HG03025 (cell line): ENCODE results near the gene JAKMIP1.
"Not testable (repeated sequence)": the region's sequence is repeated elsewhere in the genome, so short reads cannot be mapped to it uniquely, and the experiment has no call there.

Experiments used
- ATAC-seq: cut with Tn5 transposase; IDR thresholded peaks from one replicate; pipeline ENCODE4 v1.9.1; 2021; ENCODE audit warnings: mild to moderate bottlenecking, moderate library complexity; ENCODE audit not compliant: unreplicated experiment, low FRiP score

The JAKMIP1 gene

DNA sequence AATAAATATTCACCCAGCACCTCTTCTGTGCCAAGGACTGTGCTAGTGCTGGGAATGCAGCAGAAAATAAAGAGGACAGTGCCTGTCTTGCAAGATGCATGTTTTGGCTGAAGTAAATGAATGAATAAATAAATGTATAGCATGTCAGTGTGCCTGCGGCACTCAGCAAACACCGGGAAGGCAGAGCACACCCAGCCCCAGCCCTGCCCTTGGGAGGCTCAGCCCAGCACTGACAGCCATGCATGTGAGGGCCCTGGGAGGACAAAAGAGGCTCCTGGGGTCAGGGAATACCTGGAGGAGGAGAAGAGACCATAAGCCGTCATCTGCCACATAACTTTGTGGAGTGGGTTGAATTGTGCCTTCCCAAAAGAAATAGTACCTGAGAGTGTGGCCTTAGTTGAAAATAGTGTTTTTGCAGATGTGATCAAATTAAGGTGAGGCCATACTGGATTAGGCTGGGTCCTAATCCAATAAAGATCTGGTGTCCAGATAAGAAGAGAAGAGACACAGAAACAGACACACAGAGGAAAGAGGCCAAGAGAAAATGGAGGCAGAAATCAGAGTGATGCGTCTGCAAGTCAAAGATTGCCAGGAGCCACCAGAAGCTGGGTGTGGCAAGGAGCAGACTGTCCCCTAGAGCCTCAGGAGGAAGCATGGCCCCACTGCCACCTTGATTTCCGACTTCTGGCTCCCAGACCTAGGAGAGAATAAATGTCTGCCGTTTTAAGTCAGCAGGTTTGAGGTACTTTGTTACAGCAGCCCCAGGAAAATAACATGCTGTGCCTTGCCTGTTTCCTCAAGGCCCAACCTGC, 198.5 kb downstream of the JAKMIP1 start:
- ATAC-seq, result no peak

DNA sequence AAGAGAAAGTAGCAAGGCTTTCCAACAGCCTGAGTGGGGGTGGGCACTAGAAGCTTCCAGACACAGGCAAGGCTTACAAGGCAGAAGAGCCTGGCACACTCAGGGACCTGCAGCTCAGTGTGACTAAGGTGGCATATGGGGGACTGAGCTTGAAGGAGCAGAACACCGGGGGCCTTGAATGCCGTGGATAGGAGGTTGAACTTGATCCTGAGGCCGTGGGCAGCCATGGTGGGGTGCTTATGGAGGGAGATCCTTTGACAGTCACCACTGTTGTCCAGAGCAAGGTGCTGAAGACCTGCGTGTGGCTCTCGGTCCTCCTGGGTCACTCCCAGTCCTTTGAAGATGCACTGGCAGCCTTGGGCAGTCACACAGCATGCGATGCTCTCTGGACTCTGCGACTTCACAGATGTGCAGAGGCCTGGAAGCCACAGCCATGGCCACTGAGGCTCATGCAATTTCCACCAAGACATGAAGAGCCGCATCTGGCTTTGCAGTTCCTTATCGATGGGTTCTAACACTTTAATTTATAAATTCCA, 200.5 kb downstream of the JAKMIP1 start:
- ATAC-seq, result no peak

DNA sequence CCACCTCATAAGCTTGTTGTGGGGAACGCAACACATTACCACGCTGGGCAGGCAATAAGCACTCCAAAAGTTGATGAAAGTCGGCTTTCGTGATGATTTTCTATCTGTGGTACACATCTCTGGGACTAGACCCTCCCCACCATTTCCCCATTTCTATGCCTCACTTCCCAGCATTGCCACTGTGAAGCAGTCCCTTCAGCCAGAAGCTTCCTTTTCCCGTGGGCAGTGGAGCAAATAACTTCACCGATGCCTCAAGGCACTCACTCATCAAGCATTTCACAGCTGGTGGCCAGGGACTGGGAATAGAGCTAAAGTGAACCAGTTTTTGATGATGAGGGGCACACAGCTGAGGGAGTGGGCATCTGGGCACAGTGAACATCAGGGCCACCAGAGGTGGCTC, 201.0 kb downstream of the JAKMIP1 start:
- ATAC-seq, result no peak

DNA sequence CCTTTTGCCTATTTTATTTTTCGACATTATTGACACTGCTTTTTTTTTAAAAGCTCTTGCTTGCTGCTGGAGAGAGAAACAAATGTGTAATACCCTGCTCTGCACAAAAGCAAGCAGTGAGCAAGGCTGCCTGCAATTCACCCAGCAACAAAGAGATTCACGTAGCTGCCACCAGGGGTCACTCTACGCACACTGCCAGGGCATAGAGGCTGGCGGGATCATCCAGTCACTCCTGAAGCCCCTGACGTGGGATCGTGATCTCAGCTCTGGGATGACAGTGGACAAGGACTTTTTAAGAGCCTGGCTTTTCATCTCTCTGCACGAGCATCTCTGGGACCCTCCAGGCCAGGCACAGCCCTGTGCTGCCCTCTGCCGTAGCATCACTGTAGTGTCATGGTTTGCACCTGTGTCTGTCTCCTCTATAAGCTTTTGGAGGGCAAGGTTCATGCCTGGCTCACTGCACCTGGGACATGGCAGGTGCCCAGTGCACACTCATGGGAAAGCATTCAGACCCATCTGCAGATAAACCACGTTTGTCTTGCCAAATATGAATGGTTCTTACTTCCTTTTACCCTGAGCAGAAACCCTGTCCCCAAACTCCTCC, 201.9 kb downstream of the JAKMIP1 start:
- ATAC-seq, result no peak

DNA sequence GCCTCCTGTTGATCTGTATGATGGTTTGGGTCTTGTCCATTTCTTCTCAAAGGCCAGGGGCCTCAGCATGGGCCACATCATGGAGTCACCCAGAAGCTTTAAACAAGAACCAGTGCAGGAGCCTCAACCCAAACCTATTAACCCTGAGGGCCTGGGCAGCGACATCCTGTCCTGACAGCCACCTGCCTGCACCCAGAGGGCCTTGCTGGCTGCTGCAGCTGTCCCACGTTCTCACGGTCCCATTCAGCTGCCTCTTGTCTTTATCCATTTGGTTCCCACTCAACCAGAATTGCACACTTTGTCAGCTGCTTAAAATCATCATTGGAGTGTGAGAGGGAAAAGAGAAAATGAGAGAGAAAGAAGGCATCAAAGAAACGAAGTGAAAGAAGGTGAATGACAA, 203.7 kb downstream of the JAKMIP1 start:
- no peak for ATAC-seq

DNA sequence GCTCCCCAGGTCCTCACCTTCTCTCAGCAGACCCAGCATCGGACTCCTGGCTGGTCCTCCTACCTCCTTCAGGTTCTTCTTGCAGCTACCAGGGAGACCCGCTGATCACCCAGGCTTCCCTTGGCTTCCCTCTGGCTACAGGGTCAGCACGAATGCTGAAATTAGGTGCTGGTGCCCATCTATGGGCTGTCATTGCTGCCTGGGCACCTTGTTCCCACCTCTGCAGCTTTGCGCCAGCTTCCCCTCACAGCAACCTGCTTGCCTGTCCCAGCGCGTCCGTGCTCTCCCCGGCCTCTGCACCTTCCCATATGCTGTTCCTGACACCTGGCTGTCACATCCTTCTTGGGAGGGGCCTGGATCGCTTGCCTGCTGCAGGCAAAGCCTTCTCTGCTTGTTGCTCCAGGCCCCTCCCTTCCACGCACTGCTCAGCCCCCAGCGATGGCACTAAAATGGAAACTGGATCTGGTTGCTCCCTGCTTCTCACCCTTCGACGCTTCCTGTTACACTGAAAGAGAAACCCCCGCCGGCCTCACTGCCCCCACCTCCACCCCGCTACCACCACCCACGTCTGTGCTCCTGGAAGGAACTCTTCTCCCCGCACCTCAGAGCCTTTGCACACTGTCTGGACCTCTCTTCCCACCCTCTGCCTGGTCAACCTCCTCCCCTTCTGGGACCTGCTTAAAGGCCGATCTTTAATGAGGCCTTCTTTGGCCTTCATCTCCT, 204.3 kb downstream of the JAKMIP1 start:
- no peak for ATAC-seq

DNA sequence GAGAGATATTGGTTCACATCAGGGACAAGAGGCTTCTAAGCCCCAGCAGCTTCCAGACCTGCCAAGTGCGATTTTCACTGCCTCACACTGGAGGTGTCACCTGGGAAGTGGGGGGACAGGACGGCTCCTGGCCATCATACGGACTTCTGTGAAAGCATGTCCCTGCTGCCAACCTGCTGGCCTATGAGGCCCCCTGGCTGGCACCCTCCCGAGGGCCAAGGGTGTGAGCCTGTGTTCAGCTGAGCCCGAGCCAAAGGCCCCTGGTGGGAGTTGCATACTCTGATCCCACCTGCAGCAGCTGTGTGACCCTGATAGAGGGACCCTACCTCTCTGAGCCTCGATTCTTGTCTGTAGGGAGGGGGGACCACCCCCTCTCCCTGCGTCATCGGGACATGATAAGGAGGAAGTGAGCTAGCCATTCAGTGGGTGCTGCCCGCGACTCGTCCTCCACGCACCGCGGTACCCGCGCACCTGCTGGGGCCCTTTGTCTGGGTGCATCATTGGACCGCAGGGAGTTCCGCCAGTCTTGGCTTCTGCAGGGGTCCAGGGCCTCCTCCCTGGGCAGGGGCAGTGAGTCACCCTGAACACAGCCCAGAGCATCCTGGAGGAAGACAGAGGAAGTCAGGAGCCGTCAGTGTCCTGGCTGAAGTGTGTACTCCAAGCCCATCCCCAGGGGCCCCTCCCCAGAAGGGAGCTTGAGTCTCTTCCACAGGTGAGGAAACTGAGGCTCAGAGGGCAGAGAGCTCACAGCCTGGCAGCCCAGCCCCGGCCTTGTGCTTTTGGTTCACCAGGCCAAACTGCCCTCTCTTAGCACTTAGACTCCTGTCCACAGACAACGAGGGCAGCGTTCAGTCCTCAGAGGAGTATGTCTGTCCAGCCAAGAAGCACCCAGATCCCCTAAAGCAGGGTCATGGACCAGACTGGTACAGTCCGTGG, 206.2 kb downstream of the JAKMIP1 start:
- no peak for ATAC-seq

DNA sequence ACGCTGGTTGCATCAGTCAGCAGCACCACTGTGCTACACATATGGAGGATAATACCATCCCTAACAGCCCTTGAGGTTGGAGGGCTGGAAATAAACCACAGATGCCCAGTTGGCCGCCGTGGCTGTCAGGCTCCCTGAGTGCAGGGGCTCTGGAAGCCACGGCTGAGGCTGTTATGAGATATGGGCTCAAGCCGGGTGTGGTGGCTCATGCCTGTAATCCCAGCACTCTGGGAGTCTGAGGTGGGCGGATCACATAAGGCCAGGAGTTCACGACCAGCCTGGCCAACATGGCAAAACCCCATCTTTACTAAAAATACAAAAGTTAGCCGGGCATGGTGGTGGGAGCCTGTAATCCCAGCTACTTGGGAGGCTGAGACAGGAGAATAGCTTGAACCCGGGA, 207.0 kb downstream of the JAKMIP1 start:
- not testable (repeated sequence) for ATAC-seq

DNA sequence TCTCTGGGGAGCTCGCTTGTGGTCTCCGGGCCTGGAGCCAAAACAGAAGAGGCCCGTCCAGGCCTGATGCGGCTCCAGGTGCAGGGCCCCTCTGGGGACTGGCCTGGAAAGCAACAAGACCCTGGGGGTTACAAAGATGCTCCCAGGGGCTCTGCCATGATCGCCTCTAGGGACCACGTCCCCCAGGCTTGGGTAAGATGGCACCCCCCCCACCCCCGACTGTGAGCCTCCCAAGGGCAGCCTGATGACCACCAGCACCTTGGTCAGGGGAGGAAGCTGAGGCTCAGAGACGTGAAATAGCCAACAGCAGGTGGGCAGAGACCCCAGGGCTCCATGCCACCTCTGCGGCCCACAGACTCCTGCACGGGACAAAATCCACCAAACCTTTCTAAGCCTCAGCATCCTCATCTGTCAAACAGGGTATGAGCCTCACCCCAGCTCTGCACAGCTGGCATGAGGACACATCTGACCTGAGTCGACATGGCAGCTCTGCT, 207.5 kb downstream of the JAKMIP1 start:
- ATAC-seq, result no peak

DNA sequence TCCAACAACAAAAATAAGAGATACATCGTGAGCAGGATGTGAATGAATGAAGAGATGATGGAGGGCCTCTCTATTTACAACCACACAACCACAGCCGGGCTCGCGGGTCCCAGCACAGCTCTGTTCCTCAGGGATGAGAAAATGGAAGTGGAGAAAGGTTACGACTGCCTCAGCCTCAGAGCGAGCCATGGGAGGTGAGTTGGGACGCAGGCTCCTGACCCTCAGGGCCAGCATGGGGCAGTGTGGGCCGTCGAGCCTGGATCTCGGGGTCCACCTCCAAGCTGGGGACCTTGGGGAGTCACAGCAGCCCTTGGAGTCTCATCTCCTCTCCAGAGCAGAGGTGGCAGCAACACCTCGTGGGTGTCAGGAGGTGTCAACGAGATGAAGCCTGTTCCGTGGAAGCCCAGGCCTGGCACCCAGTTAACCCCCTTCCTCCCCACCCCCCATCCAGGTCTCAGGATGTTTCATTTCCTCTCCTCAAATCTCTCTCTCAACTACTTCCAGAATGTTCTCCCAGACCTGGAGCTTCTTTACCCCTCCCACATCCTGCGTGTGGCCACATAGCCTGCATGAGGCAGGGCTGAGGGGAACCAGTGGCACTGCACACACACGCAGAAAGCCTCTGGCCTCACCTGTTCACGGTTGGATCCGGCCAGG, 208.1 kb downstream of the JAKMIP1 start:
- ATAC-seq, result no peak

DNA sequence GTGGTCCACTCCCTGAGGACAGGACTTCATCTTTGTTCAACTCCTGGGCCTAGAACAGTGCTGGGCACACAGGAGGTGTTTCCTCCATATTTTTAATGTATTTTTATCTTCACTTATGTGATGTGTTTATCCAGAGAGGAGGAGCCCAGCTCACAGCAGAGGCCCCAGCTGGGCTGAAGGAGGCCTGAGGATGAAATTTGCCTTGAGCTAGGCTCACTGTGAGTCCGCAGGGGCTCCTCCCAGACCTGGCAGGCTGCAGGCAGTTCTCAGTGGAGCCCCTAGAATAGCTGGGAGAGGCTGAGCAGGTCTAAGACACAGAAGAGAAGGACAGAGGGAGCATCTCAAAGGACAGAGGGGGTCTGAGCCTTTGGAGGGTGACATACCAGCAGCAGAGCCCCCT, 208.9 kb downstream of the JAKMIP1 start:
- ATAC-seq, result no peak

DNA sequence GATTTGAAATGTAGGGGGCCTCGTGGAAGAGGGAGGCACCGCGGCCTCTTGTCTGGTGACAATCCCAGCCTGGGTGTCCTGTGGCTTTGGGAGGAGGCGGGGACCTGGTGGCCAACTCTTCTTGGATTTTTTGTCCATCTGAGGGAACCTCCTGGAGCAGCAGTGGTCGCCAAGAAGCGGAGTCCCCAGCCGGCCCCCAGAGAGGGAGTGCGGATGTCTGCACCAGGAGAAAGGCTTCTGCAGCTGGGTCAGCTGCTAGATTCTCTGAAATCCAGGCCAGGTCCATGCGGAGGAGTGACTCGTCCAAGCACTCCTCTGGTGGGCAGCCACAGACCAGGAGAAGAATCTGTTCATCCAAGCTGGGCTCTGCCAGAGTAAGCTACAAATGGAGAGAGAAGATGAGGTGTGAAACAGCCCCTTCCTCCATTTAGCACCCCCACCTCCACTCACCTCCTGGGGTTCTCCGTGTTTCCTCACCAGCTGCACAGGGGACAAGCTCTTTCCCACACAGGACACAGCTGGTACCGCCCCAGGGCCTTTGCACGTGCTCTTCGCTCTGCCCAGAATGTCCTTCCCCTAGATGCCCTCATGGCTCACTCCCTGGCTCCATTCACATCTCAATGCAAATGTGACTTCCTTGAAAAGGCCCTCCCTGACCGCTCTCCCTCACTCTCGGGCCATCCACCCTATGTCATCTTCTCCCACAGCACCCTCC, 209.7 kb downstream of the JAKMIP1 start:
- no peak for ATAC-seq

DNA sequence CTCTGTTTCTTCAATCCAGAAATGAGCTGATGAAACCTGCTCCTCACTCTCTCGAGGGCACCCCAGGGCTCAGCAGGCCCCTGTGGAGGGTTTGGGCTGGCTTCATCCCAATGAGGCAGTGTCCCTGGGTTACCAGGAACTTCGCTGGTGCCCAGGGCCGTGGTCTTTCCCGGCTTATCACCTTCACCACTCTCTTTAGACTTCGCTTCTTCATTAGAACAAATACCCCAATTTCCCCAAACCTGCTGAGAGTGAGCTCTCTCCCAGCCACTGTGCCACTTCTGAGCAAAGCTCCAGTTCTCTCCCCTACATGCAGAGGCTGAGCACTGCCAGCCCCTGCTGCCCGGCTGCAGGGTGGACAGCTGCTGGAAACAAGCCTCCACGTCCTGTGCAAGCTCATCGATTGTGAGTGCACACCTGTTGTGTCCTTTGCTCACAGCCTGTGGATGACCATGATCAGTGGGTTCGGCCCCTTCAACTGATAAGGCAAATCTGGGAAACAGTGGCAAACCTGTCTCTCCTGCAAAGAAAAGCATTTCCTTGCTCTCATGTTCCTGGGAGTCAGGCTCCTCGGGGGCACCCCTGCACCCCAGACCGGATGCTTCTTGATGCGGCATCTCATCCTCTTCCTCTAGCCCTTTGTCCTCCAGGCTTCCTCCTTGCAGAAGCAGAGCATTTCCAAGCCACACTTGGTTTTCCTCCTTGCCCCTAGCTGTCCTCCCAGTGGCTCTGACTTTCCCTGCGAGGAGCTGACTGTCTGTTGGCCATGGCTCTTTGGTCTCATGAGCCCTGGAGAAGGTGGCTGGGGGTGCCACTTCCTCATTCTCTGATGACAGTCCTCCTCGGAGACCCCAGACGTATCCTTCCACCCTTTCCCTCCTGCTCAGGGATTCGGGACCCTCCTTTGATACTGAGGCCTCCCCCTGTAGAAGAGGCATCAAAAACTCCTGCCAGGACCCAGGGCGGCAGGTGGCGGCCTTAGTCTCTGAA, 210.8 kb downstream of the JAKMIP1 start:
- no peak for ATAC-seq

DNA sequence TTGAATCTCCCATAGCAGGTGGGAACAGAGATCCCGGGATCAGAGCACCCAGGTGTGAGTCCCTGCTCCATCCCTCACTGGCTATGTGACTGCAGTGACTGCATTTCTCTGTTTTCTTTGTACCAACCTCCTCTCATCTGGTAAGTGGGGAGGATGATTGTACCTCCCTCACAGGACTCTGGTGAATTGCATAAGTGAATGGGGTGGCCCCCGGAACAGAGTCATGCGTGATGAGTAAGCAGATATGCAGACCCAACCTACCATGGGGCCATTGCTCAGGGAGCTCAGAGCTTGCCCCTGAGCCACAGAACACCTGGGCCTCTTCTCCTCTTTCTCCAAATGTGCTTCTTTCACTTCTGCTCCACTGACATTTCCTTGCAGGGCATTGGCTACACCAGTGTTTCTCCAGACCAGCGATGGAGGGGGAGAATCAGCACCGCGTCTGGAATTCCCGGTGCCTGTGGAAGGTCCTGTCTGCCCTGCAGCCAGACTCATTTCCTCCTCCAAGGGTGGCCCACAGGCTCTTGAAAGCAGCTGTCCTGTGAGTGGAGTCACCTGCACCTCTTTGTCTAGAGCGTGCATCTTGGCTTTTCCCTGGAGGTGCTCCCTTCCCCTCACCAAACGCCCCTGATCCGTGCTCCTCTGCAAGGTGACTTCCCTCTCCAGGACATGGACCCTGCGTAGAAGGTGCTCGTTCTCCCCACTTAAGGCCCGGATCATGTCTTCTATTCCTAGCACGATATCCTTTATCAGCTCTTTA, 212.1 kb downstream of the JAKMIP1 start:
- ATAC-seq, result no peak

DNA sequence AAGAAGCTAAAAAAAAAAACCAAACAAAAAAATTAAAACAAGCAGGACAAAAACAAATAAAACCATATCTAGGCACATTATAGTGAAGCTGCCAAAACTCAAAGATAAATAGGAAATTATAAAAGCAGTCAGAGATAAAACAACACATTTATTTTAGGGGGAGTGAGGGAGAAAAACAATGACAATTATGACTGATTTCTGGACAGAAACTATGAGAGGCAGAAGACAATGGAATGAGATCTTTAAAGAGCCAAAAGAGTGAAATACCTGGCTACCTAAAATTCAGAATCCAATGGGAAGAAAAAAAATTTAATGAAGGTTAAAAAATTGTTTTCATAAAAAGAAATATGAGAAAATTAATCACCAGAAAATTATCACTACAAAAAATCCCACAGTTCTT, 215.5 kb downstream of the JAKMIP1 start:
- no peak for ATAC-seq

DNA sequence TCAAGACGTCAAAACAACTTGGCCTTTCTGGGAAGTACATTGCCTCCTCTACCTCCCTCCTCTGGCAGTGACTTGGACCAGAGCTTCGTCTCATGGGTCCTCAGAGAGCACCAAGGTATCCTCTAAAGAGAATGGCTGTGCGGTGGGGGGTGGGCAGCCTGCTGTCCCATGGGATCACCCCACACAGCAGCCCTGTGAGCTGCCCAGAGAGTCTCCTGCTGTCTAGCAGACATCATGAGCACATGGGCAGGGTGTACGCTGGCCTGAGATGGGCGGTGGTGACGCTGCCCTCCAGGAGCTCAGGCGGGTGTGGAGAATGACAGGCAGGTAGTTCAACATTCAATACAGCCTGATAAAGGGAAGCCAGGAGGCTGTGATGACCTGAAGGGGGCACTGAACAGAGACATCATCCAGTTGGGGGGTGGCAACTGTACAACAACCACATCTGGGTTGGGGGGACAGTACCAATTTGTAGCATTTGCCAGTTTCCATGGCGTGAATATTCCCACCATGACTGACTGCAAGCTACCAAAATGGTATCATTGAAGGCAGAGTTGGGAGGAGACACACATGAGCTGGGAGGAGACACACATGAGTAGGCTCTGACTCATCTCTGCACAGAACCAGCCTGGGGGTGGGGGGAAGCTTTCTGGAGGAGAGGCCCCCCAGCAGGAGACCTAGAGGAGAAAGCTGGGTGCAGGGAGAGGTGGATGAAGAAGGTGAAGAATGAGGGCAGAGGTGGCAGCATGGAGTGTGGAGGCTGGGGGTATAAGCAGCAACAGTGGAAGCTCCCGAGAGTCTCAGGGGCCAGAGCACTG, 218.0 kb downstream of the JAKMIP1 start:
- no peak for ATAC-seq
